NB4 (cell line): ENCODE measurements around the gene TXNDC15.

ENCODE experiments used
- CTCF ChIP-seq: IDR thresholded peaks from one replicate; pipeline ENCODE4 v1.5.1; 2012; ENCODE audit warnings: low read depth, low read length
- MAX ChIP-seq: IDR thresholded peaks from 2 replicates; pipeline ENCODE4 v1.6.1; 2011; ENCODE audit warnings: low read depth, low read length
- MYC ChIP-seq: IDR thresholded peaks from 2 replicates; pipeline ENCODE4 v1.6.1; 2011; ENCODE audit warnings: low read depth, low read length

- TF ChIP-seq MAX (no peak), CTCF (no peak), MYC (no peak)
These were observed 38.5 kb upstream of the TXNDC15 start for GRCh38 chr5:134835623-134836022.
